Effector memory CD4-positive, alpha-beta T cell (primary cell): ENCODE results near the gene GRIA4.

Source experiments
- DNase-seq, 3 donors: peaks; one replicate each; pipeline ENCODE4 v3.0.0-alpha.2; 2020
- H3K27ac ChIP-seq: 2 replicates; pipeline ENCODE4 v1.7.0; 2013; ENCODE audit warnings: mild to moderate bottlenecking, low read length, moderate library complexity; ENCODE audit not compliant: insufficient read depth, poor library complexity, severe bottlenecking
- H3K27me3 ChIP-seq: replicated peaks from 2 replicates; pipeline ENCODE4 v1.7.0; 2013; ENCODE audit warnings: mild to moderate bottlenecking, low read length; ENCODE audit not compliant: insufficient read depth, control insufficient read depth, poor library complexity, severe bottlenecking
- H3K36me3 ChIP-seq: 2 replicates; pipeline ENCODE4 v1.7.0; 2013; ENCODE audit warnings: mild to moderate bottlenecking, low read length, moderate library complexity; ENCODE audit not compliant: control insufficient read depth, insufficient read depth
- H3K4me1 ChIP-seq: 2 replicates; pipeline ENCODE4 v1.7.0; 2013; ENCODE audit warnings: low read length, mild to moderate bottlenecking; ENCODE audit not compliant: control insufficient read depth, insufficient read depth, poor library complexity, severe bottlenecking
- H3K4me3 ChIP-seq: 2 replicates; pipeline ENCODE4 v1.7.0; 2013; ENCODE audit warnings: low read length, low read depth, mild to moderate bottlenecking; ENCODE audit not compliant: insufficient read depth, poor library complexity, severe bottlenecking
- H3K9me3 ChIP-seq: 2 replicates; pipeline ENCODE4 v1.7.0; 2013; ENCODE audit warnings: mild to moderate bottlenecking, low read length, moderate library complexity; ENCODE audit not compliant: control insufficient read depth
- total RNA-seq, 3 donors: gene quantifications; one replicate each; lab custom pipeline; 2026; lab: John Stamatoyannopoulos, UW

Gene GRIA4
- total RNA-seq: 0 reads per million in 3 donors

- no peaks in the 10 kb centered on the region for H3K9me3 ChIP-seq
- H3K4me1 ChIP-seq: peaks cover 3% of the 10 kb centered on the region
- H3K4me3 ChIP-seq: peak within 1 kb of the TSS; percentile 18
- DNase-seq: no peak
- peaks cover 5% of the 10 kb centered on the region for H3K27me3 ChIP-seq
- H3K27ac ChIP-seq: no peak within 1 kb of the TSS
- no peaks in the 10 kb centered on the region for H3K36me3 ChIP-seq
Measured at GRCh38 chr11:105609832-105610781, at the start of gene GRIA4. GRIA4 (plus strand) TSS chr11:105610073; CDS start chr11:105610998, 925 bp downstream.

GRCh38 chr11:105573091-105573490 lies 36.8 kb upstream of the GRIA4 start:
- Histone ChIP-seq H3K4me1 (no peaks in the 10 kb centered on the region), H3K27ac (no peak overlapping the region), H3K9me3 (no peaks in the 10 kb centered on the region), H3K4me3 (no peak overlapping the region), H3K36me3 (no peaks in the 10 kb centered on the region), H3K27me3 (no peaks in the 10 kb centered on the region)
- no peak for DNase-seq

- Histone ChIP-seq H3K36me3 (no peaks in the 10 kb centered on the region), H3K4me3 (no peak overlapping the region), H3K9me3 (no peaks in the 10 kb centered on the region), H3K27ac (no peak overlapping the region), H3K27me3 (no peaks in the 10 kb centered on the region), H3K4me1 (no peaks in the 10 kb centered on the region)
- no peak for DNase-seq
Measured at GRCh38 chr11:105574974-105575373, 34.9 kb upstream of the GRIA4 start.

- Histone ChIP-seq H3K9me3 (no peaks in the 10 kb centered on the region), H3K4me3 (no peak overlapping the region), H3K27ac (no peak overlapping the region), H3K27me3 (no peaks in the 10 kb centered on the region), H3K4me1 (no peaks in the 10 kb centered on the region), H3K36me3 (no peaks in the 10 kb centered on the region)
- DNase-seq: no peak
Measured at GRCh38 chr11:105577641-105578040, 32.2 kb upstream of the GRIA4 start.

- Histone ChIP-seq H3K36me3 (no peaks in the 10 kb centered on the region), H3K27me3 (no peaks in the 10 kb centered on the region), H3K4me1 (no peaks in the 10 kb centered on the region), H3K4me3 (no peak overlapping the region), H3K9me3 (no peaks in the 10 kb centered on the region), H3K27ac (no peak overlapping the region)
- DNase-seq: no peak
Measured at GRCh38 chr11:105579111-105579510, 30.8 kb upstream of the GRIA4 start.

GRCh38 chr11:105582497-105582896 lies 27.4 kb upstream of the GRIA4 start:
- Histone ChIP-seq H3K9me3 (no peaks in the 10 kb centered on the region), H3K4me1 (no peaks in the 10 kb centered on the region), H3K27ac (no peak overlapping the region), H3K4me3 (no peak overlapping the region), H3K27me3 (no peaks in the 10 kb centered on the region), H3K36me3 (no peaks in the 10 kb centered on the region)
- no peak for DNase-seq

- H3K4me3 ChIP-seq: no peak overlapping the region
- H3K27ac ChIP-seq: no peak overlapping the region
- H3K27me3 ChIP-seq: no peaks in the 10 kb centered on the region
- no peaks in the 10 kb centered on the region for H3K9me3 ChIP-seq
- H3K4me1 ChIP-seq: no peaks in the 10 kb centered on the region
- no peak for DNase-seq
- H3K36me3 ChIP-seq: no peaks in the 10 kb centered on the region
Measured at GRCh38 chr11:105588001-105588400, 21.9 kb upstream of the GRIA4 start.

- Histone ChIP-seq H3K4me3 (no peak overlapping the region), H3K27ac (no peak overlapping the region), H3K9me3 (no peaks in the 10 kb centered on the region), H3K27me3 (no peaks in the 10 kb centered on the region), H3K4me1 (no peaks in the 10 kb centered on the region), H3K36me3 (no peaks in the 10 kb centered on the region)
- DNase-seq: no peak
Measured at GRCh38 chr11:105589346-105589745, 20.5 kb upstream of the GRIA4 start.

- no peaks in the 10 kb centered on the region for H3K4me1 ChIP-seq
- no peaks in the 10 kb centered on the region for H3K9me3 ChIP-seq
- H3K27me3 ChIP-seq: no peaks in the 10 kb centered on the region
- no peak for DNase-seq
- H3K4me3 ChIP-seq: no peak overlapping the region
- H3K27ac ChIP-seq: no peak overlapping the region
- no peaks in the 10 kb centered on the region for H3K36me3 ChIP-seq
Measured at GRCh38 chr11:105592035-105592434, 17.8 kb upstream of the GRIA4 start.

- no peak for DNase-seq
- Histone ChIP-seq H3K36me3 (no peaks in the 10 kb centered on the region), H3K4me3 (no peak overlapping the region), H3K4me1 (no peaks in the 10 kb centered on the region), H3K27ac (no peak overlapping the region), H3K9me3 (no peaks in the 10 kb centered on the region), H3K27me3 (no peaks in the 10 kb centered on the region)
Measured at GRCh38 chr11:105598371-105598770, 11.5 kb upstream of the GRIA4 start.
